SW 1271 (cell line): Measurements from ENCODE around the gene RBM23.

Experiments
- DNase-seq, 2 experiments: peaks; one replicate each; lab custom pipeline; 2025; lab: John Stamatoyannopoulos, UW

RBM23 gene

GRCh38 chr14:22885975-22886374, 33.0 kb downstream of the RBM23 start:
- DNase-seq = no peak

DNA sequence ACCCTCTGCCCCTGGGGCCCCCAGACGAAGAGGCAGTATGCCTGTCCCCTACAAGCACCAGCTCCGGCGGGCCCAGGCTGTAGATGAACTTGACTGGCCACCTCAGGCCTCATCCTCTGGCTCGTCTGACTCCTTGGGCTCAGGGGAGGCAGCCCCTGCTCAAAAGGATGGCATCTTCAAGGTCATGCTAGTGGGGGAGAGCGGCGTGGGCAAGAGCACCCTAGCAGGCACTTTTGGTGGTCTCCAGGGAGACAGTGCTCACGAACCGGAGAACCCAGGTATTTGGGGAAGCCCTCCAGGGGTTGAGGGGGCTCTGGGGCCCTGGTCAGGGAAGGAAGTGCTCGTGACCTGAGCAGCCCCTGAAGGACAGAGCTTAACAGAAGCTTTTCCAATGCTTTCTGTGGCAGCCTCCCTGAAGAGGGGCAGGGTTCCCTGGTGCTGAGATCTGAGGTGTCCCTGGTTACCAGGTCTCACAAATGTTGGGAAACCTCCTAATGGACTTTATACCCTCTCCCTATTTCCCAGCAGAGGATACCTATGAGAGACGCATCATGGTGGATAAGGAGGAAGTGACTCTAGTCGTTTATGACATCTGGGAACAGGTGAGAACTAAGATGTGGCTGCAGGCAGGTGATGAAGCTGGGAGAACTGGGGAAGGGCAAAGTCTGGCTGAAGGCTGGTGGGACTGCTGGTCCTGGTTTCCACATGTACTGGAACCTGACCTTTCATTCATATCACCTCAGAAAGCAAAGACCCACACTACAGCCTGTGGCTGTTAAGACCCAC, 34.0 kb downstream of the RBM23 start:
- no peak for DNase-seq

- DNase-seq = no peak
These were observed 34.7 kb downstream of the RBM23 start for GRCh38 chr14:22884076-22884737.

GRCh38 chr14:22883173-22883976, 35.6 kb downstream of the RBM23 start, which contains the start of gene REM2:
TSS of gene REM2 (plus strand) at chr14:22883222. CDS start at chr14:22883288, 66 bp downstream.
- no peak for DNase-seq

GRCh38 chr14:22882529-22883172, 36.3 kb downstream of the RBM23 start:
- no peak for DNase-seq

GRCh38 chr14:22882064-22882463, 36.9 kb downstream of the RBM23 start:
- no peak for DNase-seq

GRCh38 chr14:22878271-22879246, 40.4 kb downstream of the RBM23 start:
- DNase-seq = no peak

- DNase-seq = no peak
These were observed 41.9 kb downstream of the RBM23 start for GRCh38 chr14:22877000-22877501.

GRCh38 chr14:22875748-22876319, 43.1 kb downstream of the RBM23 start:
- DNase-seq = no peak

DNA sequence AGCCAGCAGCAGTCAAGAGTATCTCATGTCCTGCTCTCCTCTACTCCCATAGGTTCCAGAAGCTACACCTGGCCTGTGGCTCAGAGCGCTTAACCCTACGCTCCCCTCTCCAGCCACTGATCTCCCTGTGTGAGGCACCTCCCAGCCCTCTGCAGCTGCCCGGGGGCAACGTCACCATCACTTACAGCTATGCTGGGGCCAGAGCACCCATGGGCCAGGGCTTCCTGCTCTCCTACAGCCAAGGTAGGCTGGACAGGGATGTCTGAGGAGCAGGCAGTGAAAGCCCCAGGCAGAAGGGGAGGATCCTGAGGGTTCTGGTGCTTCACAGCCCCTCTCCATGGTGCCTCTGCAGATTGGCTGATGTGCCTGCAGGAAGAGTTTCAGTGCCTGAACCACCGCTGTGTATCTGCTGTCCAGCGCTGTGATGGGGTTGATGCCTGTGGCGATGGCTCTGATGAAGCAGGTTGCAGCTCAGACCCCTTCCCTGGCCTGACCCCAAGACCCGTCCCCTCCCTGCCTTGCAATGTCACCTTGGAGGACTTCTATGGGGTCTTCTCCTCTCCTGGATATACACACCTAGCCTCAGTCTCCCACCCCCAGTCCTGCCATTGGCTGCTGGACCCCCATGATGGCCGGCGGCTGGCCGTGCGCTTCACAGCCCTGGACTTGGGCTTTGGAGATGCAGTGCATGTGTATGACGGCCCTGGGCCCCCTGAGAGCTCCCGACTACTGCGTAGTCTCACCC, 43.8 kb downstream of the RBM23 start:
- no peak for DNase-seq

DNA sequence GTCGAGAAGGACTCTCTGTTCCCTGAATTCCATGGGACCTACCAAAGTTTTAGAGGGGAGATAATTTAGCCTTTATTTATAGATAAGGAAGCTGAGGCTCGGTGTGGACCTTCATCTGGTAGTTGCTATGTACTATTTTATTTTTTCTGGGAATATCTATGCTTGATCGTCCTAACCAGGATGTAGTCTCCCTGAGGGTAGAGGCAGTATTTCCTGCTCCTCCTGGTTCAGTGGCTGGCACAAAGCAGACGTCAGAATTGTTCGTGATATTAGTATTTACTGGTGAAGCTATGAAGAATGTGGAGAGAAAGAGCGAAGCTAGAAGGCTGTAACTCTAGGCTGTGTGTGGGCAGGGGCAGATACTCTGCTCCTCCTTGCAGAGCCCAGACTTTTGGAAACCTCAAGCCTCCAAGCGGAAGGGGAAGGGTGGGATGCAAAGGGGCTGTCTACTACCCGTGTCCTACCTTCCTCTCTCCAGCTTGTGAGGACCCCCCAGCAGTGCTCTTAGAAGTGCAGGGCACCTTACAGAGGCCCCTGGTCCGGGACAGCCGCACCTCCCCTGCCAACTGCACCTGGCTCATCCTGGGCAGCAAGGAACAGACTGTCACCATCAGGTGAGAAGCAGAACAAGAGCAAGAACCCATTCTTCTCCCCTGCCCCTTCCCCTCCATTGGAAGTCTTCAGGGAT, 46.0 kb downstream of the RBM23 start:
- no peak for DNase-seq

DNA sequence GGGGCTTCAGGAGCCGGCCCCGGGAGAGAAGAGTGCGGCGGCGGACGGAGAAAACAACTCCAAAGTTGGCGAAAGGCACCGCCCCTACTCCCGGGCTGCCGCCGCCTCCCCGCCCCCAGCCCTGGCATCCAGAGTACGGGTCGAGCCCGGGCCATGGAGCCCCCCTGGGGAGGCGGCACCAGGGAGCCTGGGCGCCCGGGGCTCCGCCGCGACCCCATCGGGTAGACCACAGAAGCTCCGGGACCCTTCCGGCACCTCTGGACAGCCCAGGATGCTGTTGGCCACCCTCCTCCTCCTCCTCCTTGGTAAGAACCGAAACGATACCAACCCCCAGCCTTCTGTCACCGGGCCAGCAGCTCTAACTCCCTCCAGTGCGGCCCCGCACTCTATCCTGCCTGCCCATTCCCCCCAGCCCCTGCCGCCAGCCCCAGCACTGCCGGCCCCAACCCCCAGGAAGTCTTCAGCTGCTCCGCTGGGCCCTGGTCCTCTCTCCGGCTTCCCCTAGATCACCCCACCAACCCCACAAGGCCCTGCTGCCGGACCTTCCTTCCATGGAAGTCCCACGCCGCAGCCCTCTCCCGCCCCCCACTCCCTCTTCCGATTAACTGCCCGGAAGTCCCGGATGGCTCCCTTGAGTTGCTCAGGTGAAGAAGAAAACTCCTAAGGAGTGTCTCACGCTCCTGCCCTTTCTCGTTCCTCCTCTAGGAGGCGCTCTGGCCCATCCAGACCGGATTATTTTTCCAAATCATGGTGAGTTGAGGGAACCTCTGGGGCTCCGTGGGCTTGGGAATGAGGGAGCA, 46.7 kb downstream of the RBM23 start:
- peak; percentile 33 to 80 for DNase-seq

DNA sequence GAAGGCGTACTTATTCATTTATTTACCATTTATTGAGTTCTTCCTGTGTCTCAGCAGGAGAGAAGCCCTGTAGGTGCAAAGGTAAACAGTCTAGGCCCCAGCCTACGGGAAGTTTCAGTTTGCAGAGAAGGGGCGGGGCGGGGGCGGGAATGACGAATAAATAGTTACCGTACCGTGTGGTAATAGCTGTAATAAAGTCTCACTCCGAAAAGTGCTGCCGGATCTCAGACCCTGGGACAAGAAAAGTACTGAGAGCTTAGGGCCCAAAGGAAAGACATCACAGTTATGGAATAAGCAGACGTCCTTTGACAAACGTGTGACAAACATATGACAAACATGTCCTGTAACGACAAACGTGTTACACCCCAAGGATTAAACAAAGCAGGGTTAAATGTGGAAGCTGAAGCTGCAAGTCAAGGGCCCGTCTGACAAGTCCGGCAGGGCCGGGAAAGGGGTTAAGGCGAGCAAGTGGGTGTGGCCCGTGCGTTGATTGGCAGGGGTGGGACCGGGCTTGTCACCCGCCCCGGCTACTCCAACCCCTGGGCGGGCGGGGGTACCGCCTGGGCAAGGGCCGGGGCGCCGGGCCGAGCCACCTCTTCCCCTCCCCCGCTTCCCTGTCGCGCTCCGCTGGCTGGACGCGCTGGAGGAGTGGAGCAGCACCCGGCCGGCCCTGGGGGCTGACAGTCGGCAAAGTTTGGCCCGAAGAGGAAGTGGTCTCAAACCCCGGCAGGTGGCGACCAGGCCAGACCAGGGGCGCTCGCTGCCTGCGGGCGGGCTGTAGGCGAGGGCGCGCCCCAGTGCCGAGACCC, 47.5 kb downstream of the RBM23 start, which contains the start of gene LRP10:
Gene LRP10 (plus strand): TSS at position 517 of the 809 bp plus-strand sequence. CDS start 564 bp downstream, outside the sequence.
- peak; percentile 85 to 96 for DNase-seq

DNA sequence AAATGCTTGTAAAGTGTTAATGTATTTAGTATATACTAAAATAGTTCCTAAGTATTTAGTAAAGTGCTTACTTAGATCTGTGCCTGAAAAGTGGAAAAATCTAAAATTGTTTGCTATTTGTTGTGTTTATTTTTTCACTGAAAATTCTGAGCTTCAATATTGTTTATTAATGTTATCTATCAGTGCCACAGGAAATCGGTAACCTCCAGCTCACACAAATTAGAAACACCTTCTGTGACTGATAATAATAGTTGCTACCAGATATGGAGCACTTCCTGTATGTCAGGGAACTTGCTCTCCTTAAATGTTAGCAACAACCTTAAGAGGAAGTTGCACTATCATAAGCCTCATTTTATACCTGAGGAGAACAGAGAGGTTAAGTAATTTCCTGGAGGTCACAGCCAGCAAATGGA, 48.1 kb downstream of the RBM23 start:
- no peak for DNase-seq

- DNase-seq = no peak
These were observed 52.1 kb downstream of the RBM23 start for GRCh38 chr14:22866874-22867273.

DNA sequence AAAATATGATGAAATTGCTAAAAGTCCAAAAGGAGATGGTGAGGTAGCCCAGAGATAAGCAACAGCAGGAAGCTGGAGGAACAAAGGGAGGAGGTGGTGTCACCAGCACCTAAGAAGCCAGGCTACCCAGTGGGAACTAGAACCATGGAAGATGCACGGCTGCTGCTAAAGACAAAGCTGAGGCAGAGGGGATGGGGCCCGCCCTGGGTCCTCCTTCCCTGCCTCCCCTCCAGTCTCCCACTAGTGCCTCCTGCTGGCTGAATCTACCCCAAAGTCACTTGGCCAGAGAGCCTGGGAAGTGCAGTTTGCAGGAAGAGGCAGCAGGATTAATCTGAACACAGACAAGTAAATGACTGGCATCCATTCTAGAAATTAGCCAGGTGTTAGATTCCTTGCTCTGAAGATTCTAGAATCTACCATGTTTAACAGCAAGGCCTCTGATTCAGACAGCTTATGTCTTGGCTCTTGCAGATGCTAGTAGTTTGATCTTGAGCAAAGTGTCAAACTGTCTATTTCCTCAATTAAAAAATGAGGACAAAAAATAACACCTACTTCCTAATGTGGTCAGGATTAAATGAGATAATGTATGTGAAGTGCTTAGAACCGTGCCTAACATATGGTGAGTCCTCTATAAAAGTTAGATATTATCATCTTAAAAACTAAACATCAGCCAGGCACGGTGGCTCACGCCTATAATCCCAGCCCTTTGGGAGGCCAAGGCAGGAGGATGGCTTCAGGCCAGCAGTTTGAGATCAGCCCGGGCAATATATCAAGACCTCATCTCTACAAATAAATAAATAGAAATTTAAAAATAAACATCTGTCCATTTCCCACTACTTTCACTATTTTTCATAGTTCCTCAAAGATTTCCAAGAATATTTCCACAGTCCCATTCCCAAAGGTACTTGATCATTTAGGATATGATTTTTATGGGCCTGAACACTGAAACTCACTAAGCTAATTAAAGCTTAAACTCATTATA, 53.2 kb downstream of the RBM23 start:
- DNase-seq = no peak
